HepG2 (cell line): Measurements from ENCODE around the gene CAPS. TPM values are rescaled to one million over a fixed set of nuclear protein-coding genes. Genes with fewer than 3 reads are reported as not detected.

Experiments used
- DMTF1 ChIP-seq: sonication (generic); formaldehyde crosslinking; IDR thresholded peaks from 2 replicates; pipeline ENCODE4 v1.4.0; 2020; ENCODE audit warnings: mild to moderate bottlenecking, missing genetic modification reagents
- ELF3 ChIP-seq: IDR thresholded peaks from 2 replicates; pipeline ENCODE4 v1.6.1; 2016; ENCODE audit warnings: missing genetic modification reagents, missing compliant biosample characterization
- FOXA3 ChIP-seq: IDR thresholded peaks from 2 replicates; pipeline ENCODE4 v1.6.1; 2016; ENCODE audit warnings: missing genetic modification reagents, missing compliant biosample characterization
- HES4 ChIP-seq: sonication (generic); formaldehyde crosslinking; IDR thresholded peaks from 2 replicates; pipeline ENCODE4 v1.9.0; 2021; ENCODE audit warnings: mild to moderate bottlenecking, missing genetic modification reagents, borderline replicate concordance
- HNRNPLL ChIP-seq: fragments of 200-400 bp; formaldehyde crosslinking; IDR thresholded peaks from 2 replicates; pipeline ENCODE4 v1.6.1; 2017; ENCODE audit warnings: mild to moderate bottlenecking, low read depth, low read length; ENCODE audit not compliant: poor library complexity, severe bottlenecking
- HOMEZ ChIP-seq: IDR thresholded peaks from 2 replicates; pipeline ENCODE4 v1.6.1; 2016; ENCODE audit warnings: low read depth
- HOXA5 ChIP-seq: sonication (generic); formaldehyde crosslinking; IDR thresholded peaks from 2 replicates; pipeline ENCODE4 v1.4.0; 2020; ENCODE audit warnings: missing genetic modification reagents
- KLF13 ChIP-seq: sonication (generic); formaldehyde crosslinking; IDR thresholded peaks from 2 replicates; pipeline ENCODE4 v1.4.0; 2020; ENCODE audit warnings: mild to moderate bottlenecking, missing genetic modification reagents
- PHB2 ChIP-seq: fragments of 450-650 bp; IDR thresholded peaks from 2 replicates; pipeline ENCODE4 v1.6.1; 2018; ENCODE audit not compliant: partially characterized antibody
- SAP130 ChIP-seq: IDR thresholded peaks from 2 replicates; pipeline ENCODE4 v1.6.1; 2016; ENCODE audit warnings: low read depth
- SIX1 ChIP-seq: sonication (generic); formaldehyde crosslinking; IDR thresholded peaks from 2 replicates; pipeline ENCODE4 v1.4.0; 2020; ENCODE audit warnings: missing genetic modification reagents, borderline replicate concordance
- SOX6 ChIP-seq, 2 experiments: fragments of 450-650 bp in 1 of 2; sonication (generic) in 1 of 2; formaldehyde crosslinking in 1 of 2; IDR thresholded peaks; 2 replicates each; pipeline versions ENCODE4 v1.4.0 to v1.6.1; 2017 to 2020; ENCODE audit warnings: antibody characterized with exemption in 1 of 2, mild to moderate bottlenecking in 1 of 2, missing genetic modification reagents in 1 of 2
- TCF7 ChIP-seq: sonication (generic); IDR thresholded peaks from 2 replicates; pipeline ENCODE4 v1.6.1; 2016; ENCODE audit warnings: antibody characterized with exemption, low read depth
- ZBTB14 ChIP-seq: sonication (generic); formaldehyde crosslinking; IDR thresholded peaks from 2 replicates; pipeline ENCODE4 v1.4.0; 2020; ENCODE audit warnings: missing genetic modification reagents
- ZBTB26 ChIP-seq: IDR thresholded peaks from 2 replicates; pipeline ENCODE4 v1.6.1; 2016; ENCODE audit warnings: missing compliant biosample characterization, missing genetic modification reagents, borderline replicate concordance
- ZNF124 ChIP-seq: sonication (generic); formaldehyde crosslinking; IDR thresholded peaks from 2 replicates; pipeline ENCODE4 v1.4.0; 2020; ENCODE audit warnings: missing genetic modification reagents
- ZNF256 ChIP-seq: sonication (generic); formaldehyde crosslinking; conservative IDR thresholded peaks from 2 replicates; pipeline ENCODE4 v1.4.0; 2020; ENCODE audit warnings: missing genetic modification reagents
- ZNF263 ChIP-seq: sonication (generic); formaldehyde crosslinking; IDR thresholded peaks from 2 replicates; pipeline ENCODE4 v1.4.0; 2020; ENCODE audit warnings: missing genetic modification reagents
- ZNF446 ChIP-seq: sonication (generic); formaldehyde crosslinking; IDR thresholded peaks from 2 replicates; pipeline ENCODE4 v1.5.0; 2020; ENCODE audit warnings: mild to moderate bottlenecking, missing genetic modification reagents
- ZNF451 ChIP-seq: sonication (generic); formaldehyde crosslinking; IDR thresholded peaks from 2 replicates; pipeline ENCODE4 v1.5.0; 2020; ENCODE audit warnings: mild to moderate bottlenecking, missing genetic modification reagents
- ZNF468 ChIP-seq: sonication (generic); formaldehyde crosslinking; IDR thresholded peaks from 2 replicates; pipeline ENCODE4 v1.8.0; 2022; ENCODE audit warnings: mild to moderate bottlenecking, moderate library complexity, missing genetic modification reagents
- ZNF761 ChIP-seq: sonication (generic); formaldehyde crosslinking; conservative IDR thresholded peaks from 2 replicates; pipeline ENCODE4 v1.4.0; 2020; ENCODE audit warnings: mild to moderate bottlenecking, missing genetic modification reagents
- ZNF781 ChIP-seq: sonication (generic); formaldehyde crosslinking; IDR thresholded peaks from 2 replicates; pipeline ENCODE4 v1.5.1; 2020; ENCODE audit warnings: borderline replicate concordance, mild to moderate bottlenecking, missing genetic modification reagents; ENCODE audit errors: not compliant biosample characterization
- polyA plus RNA-seq, 8 experiments: library from polyadenylated mRNA; depleted of rRNA in 3 of 8; stranded (reverse) in 7 of 8; unstranded in 1 of 8; fragments of >200 nt; fragmentation: Illumina TruSeq in 4 of 8; extraction: Trizol in 4 of 8; gene quantifications; 2 replicates each; pipeline versions ENCODE4 v1.2.1 to v1.2.3, GENCODE V29; 2011 to 2016; ENCODE audit warnings: low read depth in 4 of 8, missing spikeins in 1 of 8, mixed read lengths in 1 of 8; ENCODE audit not compliant: insufficient read depth in 1 of 8
- total RNA-seq, 5 experiments: library from RNA; depleted of rRNA; stranded (reverse); fragments of >200 nt; fragmentation: Illumina TruSeq; extraction: Trizol; gene quantifications; 2 replicates each; pipeline ENCODE4 v1.2.3, GENCODE V29; 2016; ENCODE audit warnings: low read depth in 1 of 5

Gene CAPS
- total and polyA plus RNA-seq, 2 of the 13 experiments (the other 11 are each of a cell fraction or from before 2014, with no cell fraction given) = 3.1 TPM

- TF ChIP-seq ZBTB14 (peak; percentile 89), ZNF124 (CRISPR knock-in tag) (peak; percentile 54; the same call in 1 of the 2 replicates), ZNF256 (CRISPR knock-in tag) (0 out of 2 replicates have a peak, but pooled peaks have one; percentile 57), ZNF761 (CRISPR knock-in tag) (0 out of 2 replicates have a peak, but pooled peaks have one; percentile 64), SIX1 (CRISPR knock-in tag) (peak; percentile 40; the same call in 1 of the 2 replicates), ZBTB26 (no peak), HOXA5 (CRISPR knock-in tag) (no peak; the same call in 1 of the 2 replicates), HOMEZ (no peak), PHB2 (no peak), ZNF781 (CRISPR knock-in tag) (no peak), ELF3 (CRISPR knock-in tag) (peak; percentile 74), SAP130 (CRISPR knock-in tag) (peak; percentile 89), ZNF263 (CRISPR knock-in tag) (no peak), SOX6 (IDR thresholded peaks at IDR 0.05) (no peak), SOX6 (CRISPR knock-in tag; IDR thresholded peaks at IDR 0.05) (peak; percentile 86), FOXA3 (CRISPR knock-in tag) (peak; percentile 68), ZNF468 (CRISPR knock-in tag) (no peak), TCF7 (no peak), DMTF1 (CRISPR knock-in tag) (no peak), ZNF446 (CRISPR knock-in tag) (peak; percentile 83; the same call in 1 of the 2 replicates), ZNF451 (CRISPR knock-in tag) (0 out of 2 replicates have a peak, but pooled peaks have one; percentile 35), HES4 (CRISPR knock-in tag) (peak; percentile 63; the same call in 1 of the 2 replicates), KLF13 (no peak), HNRNPLL (peak; percentile 62)
Observed at GRCh38 chr19:5903624-5904351, 10.3 kb upstream of the CAPS start, which contains the start of gene NDUFA11 (continued).
